ENCODE measurements around the gene PCDHGA1.
"Not testable (repeated sequence)": the region's sequence is repeated elsewhere in the genome, so short reads cannot be mapped to it uniquely, and the experiment has no call there.

The PCDHGA1 gene

DNA sequence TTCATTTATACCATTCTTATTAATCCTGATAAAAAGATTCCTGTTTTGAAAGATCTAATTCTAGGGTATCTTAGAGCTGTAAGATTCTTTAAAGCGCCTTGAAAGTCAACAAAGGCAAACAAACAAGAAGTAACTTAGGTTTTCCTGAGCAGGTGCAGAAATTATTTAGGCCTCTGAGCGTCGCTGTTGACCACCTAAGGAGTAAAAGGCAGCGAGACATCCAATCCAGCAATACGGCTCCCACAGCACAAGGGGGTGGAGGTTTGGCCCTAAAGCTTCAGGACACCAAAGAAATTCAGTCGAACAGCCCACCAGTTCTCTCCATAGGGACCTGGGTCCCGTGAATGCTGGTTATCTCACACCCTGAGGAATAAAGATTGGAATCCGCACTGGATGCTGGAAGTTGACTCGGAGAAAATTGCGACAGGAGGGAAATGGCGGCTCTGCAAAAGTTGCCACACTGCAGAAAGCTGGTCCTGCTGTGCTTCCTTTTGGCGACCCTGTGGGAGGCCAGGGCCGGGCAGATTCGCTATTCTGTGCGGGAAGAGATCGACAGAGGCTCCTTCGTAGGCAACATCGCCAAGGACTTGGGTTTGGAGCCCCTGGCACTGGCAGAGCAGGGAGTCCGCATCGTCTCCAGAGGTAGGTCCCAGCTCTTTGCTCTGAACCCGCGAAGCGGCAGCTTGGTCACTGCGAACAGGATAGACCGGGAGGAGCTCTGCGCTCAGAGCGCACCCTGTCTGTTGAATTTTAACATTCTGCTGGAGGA, 8.4 kb downstream of the PCDHGA1 start, which contains the start of gene PCDHGA2:
TSS of gene PCDHGA2 (plus strand) at position 223 of the 769 bp plus-strand sequence.
- H3K4me3 ChIP-seq (ENCODE audit: low read depth, low read length) = peak within 1 kb of the TSS; percentile 30
- in situ Hi-C loops (cut with HindIII; ENCODE audit: low sequenced_read_pairs) = loop anchor here (5.0 kb wide), 1 partner anchor 49 kb away; the partner anchor contains the start of gene PCDHGB4
- TF ChIP-seq, protein P1, sequence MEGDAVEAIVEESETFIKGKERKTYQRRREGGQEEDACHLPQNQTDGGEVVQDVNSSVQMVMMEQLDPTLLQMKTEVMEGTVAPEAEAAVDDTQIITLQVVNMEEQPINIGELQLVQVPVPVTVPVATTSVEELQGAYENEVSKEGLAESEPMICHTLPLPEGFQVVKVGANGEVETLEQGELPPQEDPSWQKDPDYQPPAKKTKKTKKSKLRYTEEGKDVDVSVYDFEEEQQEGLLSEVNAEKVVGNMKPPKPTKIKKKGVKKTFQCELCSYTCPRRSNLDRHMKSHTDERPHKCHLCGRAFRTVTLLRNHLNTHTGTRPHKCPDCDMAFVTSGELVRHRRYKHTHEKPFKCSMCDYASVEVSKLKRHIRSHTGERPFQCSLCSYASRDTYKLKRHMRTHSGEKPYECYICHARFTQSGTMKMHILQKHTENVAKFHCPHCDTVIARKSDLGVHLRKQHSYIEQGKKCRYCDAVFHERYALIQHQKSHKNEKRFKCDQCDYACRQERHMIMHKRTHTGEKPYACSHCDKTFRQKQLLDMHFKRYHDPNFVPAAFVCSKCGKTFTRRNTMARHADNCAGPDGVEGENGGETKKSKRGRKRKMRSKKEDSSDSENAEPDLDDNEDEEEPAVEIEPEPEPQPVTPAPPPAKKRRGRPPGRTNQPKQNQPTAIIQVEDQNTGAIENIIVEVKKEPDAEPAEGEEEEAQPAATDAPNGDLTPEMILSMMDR (IDR thresholded peaks at IDR 0.05; ENCODE audit: low read depth, low read length, missing control alignments) = peak; percentile 44
- DNase-seq (ENCODE audit: low read depth) = peak; percentile 16

DNA sequence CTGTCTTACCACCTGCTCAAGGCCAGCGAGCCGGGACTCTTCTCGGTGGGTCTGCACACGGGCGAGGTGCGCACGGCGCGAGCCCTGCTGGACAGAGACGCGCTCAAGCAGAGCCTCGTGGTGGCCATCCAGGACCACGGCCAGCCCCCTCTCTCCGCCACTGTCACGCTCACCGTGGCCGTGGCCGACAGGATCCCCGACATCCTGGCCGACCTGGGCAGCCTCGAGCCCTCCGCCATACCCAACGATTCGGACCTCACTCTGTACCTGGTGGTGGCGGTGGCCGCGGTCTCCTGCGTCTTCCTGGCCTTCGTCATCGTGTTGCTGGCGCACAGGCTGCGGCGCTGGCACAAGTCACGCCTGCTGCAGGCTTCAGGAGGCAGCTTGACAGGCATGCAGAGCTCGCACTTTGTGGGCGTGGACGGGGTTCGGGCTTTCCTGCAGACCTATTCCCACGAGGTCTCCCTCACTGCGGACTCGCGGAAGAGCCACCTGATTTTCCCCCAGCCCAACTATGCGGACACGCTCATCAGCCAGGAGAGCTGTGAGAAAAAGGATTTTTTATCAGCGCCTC, 10.6 kb downstream of the PCDHGA1 start:
- DNase-seq (ENCODE audit: low read depth) = not testable (repeated sequence)
- in situ Hi-C loops (cut with HindIII; ENCODE audit: low sequenced_read_pairs) = loop anchor here (5.0 kb wide), 1 partner anchor 86 kb away; no protein-coding TSS in a partner anchor

DNA sequence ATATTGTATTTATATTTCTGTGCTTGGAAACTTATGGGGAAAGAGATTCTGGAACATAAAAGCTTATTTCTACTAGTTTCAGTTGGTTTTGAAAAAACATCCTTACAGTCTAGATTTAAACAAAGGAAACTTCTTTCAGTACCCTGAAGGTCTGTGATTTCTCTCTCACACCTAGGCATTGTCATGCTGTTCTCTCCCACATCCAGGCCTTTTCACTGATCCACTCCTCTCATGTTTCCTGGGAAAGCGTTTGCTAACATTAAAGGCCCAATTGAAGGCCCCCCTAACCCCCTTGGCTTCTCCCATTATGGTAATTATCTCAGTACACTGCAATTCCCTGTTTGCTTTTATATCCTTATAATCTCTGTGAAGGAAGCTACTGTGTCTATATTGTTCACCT, 12.5 kb downstream of the PCDHGA1 start:
- TF ChIP-seq, protein P1 (IDR thresholded peaks at IDR 0.05; ENCODE audit: low read depth, low read length, missing control alignments) = no peak
- in situ Hi-C loops (cut with HindIII; ENCODE audit: low sequenced_read_pairs) = loop anchor here (5.0 kb wide), 1 partner anchor 85 kb away; no protein-coding TSS in a partner anchor
- no peak for DNase-seq (ENCODE audit: low read depth)
- no peak overlapping the region for H3K4me3 ChIP-seq (ENCODE audit: low read depth, low read length)

More for the DNA sequence above, 10.6 kb downstream of the PCDHGA1 start:
- not testable (repeated sequence) for H3K4me3 ChIP-seq (ENCODE audit: low read depth, low read length)

DNA sequence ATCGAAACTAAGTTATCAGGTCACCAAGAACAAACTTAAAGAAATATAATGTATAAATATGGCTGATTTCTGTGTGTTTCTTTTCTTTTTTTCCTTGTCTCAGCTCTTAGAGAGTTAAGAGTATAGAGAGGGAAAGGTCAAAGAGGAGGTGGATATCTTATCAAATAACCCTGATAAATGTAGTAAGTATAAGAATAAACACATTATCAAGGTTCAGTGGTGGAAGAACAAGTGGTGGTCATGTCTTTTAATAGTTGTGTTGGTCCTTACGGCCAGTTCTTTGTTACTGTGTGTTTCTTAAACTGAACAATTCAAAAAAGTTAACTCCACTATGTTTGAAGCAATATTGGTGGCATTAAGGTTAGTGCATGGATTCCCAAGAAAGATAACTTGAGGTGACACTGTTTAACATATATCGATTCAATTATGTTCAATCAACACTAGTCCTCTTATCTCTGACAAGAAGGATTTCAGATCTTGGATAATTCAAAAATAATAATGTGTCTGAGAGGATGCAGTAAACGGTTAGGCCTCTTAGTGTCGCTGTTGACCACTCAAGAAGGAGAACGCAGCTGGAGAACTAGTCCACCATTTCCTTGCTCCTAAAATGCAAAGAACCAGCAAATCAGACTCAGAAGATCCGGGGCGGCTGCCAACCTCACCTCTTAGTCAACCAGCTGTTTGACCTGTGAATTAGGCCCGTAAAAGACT, 13.1 kb downstream of the PCDHGA1 start, which contains the start of gene PCDHGA3:
TSS of gene PCDHGA3 (plus strand) at position 588 of the 711 bp plus-strand sequence. CDS start 205 bp downstream, outside the sequence.
- in situ Hi-C loops (cut with HindIII; ENCODE audit: low sequenced_read_pairs) = loop anchor here (5.0 kb wide), 1 partner anchor 84 kb away; no protein-coding TSS in a partner anchor
- peak within 1 kb of the TSS; percentile 30 for H3K4me3 ChIP-seq (ENCODE audit: low read depth, low read length)
- DNase-seq (ENCODE audit: low read depth) = peak; percentile 26
- TF ChIP-seq, protein P1 (IDR thresholded peaks at IDR 0.05; ENCODE audit: low read depth, low read length, missing control alignments) = peak; percentile 34

DNA sequence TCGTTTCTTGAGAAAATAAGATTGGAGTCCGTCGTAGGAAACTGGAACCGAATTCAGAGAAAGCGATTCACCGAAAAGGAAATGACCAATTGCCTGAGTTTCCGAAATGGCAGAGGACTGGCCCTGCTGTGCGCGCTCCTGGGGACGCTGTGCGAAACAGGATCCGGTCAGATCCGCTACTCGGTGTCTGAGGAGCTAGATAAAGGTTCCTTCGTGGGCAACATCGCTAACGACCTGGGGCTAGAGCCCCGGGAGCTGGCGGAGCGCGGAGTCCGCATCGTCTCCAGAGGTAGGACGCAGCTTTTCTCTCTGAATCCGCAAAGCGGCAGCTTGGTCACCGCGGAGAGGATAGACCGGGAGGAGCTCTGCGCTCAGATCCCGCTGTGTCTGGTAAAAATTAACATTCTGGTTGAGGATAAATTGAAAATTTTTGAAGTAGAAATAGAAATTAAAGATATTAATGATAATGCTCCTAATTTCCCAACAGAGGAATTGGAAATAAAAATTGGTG, 13.7 kb downstream of the PCDHGA1 start:
- DNase-seq (ENCODE audit: low read depth) = no peak
- peak overlapping the region; percentile 30 for H3K4me3 ChIP-seq (ENCODE audit: low read depth, low read length)
- in situ Hi-C loops (cut with HindIII; ENCODE audit: low sequenced_read_pairs) = loop anchor here (5.0 kb wide), 1 partner anchor 83 kb away; no protein-coding TSS in a partner anchor
- TF ChIP-seq, protein P1 (IDR thresholded peaks at IDR 0.05; ENCODE audit: low read depth, low read length, missing control alignments) = no peak

DNA sequence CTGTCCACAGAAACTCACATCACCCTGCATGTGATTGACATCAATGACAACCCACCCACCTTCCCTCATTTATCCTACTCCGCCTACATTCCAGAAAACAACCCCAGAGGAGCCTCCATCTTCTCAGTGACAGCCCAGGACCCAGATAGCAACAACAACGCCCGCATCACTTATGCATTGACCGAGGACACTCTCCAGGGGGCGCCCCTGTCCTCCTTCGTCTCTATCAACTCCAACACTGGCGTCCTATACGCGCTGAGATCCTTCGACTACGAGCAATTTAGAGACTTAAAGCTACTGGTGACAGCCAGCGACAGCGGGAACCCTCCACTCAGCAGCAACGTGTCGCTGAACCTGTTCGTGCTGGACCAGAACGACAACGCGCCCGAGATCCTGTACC, 15.0 kb downstream of the PCDHGA1 start:
- no peak for DNase-seq (ENCODE audit: low read depth)
- no peak overlapping the region for H3K4me3 ChIP-seq (ENCODE audit: low read depth, low read length)
- TF ChIP-seq, protein P1 (IDR thresholded peaks at IDR 0.05; ENCODE audit: low read depth, low read length, missing control alignments) = no peak
- in situ Hi-C loops (cut with HindIII; ENCODE audit: low sequenced_read_pairs) = no loop called here

DNA sequence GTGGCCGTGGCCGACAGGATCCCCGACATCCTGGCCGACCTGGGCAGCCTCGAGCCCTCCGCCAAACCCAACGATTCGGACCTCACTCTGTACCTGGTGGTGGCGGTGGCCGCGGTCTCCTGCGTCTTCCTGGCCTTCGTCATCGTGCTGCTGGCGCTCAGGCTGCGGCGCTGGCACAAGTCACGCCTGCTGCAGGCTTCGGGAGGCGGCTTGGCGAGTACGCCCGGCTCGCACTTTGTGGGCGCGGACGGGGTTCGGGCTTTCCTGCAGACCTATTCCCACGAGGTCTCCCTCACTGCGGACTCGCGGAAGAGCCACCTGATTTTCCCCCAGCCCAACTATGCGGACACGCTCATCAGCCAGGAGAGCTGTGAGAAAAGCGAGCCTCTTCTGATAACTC, 15.7 kb downstream of the PCDHGA1 start:
- in situ Hi-C loops (cut with HindIII; ENCODE audit: low sequenced_read_pairs); DNase-seq (ENCODE audit: low read depth); H3K4me3 ChIP-seq (ENCODE audit: low read depth, low read length): not testable (repeated sequence)
